ENCODE results near the gene HEXIM2. TPM values are rescaled to one million over a fixed set of nuclear protein-coding genes. Genes with fewer than 3 reads are reported as not detected.
A peak's percentile ranks its signal among the peaks of the same experiment; 100 is the strongest.
"Not testable (repeated sequence)": the region's sequence is repeated elsewhere in the genome, so short reads cannot be mapped to it uniquely, and the experiment has no call there.

HEXIM2 gene
- total and polyA plus RNA-seq, 2 of the 13 experiments (the other 11 are each of a cell fraction or from before 2014, with no cell fraction given) = 27.1 to 32.4 TPM

GRCh38 chr17:45201880-45202279, 40.2 kb downstream of the HEXIM2 start (continued):
- peak; percentile 84; the same call in 1 of the 2 replicates for TF ChIP-seq RXRA (CRISPR knock-in tag; IDR thresholded peaks at IDR 0.05)
- TF ChIP-seq KLF11 (CRISPR knock-in tag; IDR thresholded peaks at IDR 0.05) = peak; percentile 85; the same call in 1 of the 2 replicates
- TF ChIP-seq HMGXB4 (CRISPR knock-in tag; IDR thresholded peaks at IDR 0.05; ENCODE audit: borderline replicate concordance in 1 of 2, low read depth in 1 of 2) = peak; percentile 46 to 60; a peak in 3 of 4 replicates
- peak; percentile 83; the same call in 1 of the 2 replicates for TF ChIP-seq PITX1 (CRISPR knock-in tag; IDR thresholded peaks at IDR 0.05)
- peak; percentile 79 for TF ChIP-seq TBX2 (CRISPR knock-in tag; IDR thresholded peaks at IDR 0.05; ENCODE audit: borderline replicate concordance)
- peak; percentile 88 for TF ChIP-seq FOSL2 (CRISPR knock-in tag; IDR thresholded peaks at IDR 0.05)
- peak; percentile 95 for TF ChIP-seq MIXL1 (CRISPR knock-in tag; IDR thresholded peaks at IDR 0.05)
- peak; percentile 86 for TF ChIP-seq ZMYM2 (CRISPR knock-in tag; IDR thresholded peaks at IDR 0.05)
- peak; percentile 53; the same call in 1 of the 2 replicates for TF ChIP-seq ZNF431 (CRISPR knock-in tag; IDR thresholded peaks at IDR 0.05; ENCODE audit: borderline replicate concordance, low read depth)
- TF ChIP-seq CEBPG (CRISPR knock-in tag; IDR thresholded peaks at IDR 0.05) = peak; percentile 99
- TF ChIP-seq ZNF121 (CRISPR knock-in tag; IDR thresholded peaks at IDR 0.05) = peak; percentile 26; the same call in 1 of the 2 replicates
- TF ChIP-seq NCOR1 (IDR thresholded peaks at IDR 0.05; ENCODE audit: borderline replicate concordance, low read length) = peak; percentile 90; the same call in 1 of the 2 replicates
- TF ChIP-seq ZNF670 (CRISPR knock-in tag; IDR thresholded peaks at IDR 0.05; ENCODE audit: borderline replicate concordance) = peak; percentile 75; the same call in 1 of the 2 replicates
- TF ChIP-seq PRMT3 (CRISPR knock-in tag; IDR thresholded peaks at IDR 0.05; ENCODE audit: borderline replicate concordance, low read depth) = 0 out of 2 replicates have a peak, but pooled peaks have one; percentile 66
- peak; percentile 82 for TF ChIP-seq FOXJ3 (CRISPR knock-in tag; IDR thresholded peaks at IDR 0.05; ENCODE audit: borderline replicate concordance)
- TF ChIP-seq ZNF747 (CRISPR knock-in tag; IDR thresholded peaks at IDR 0.05; ENCODE audit: borderline replicate concordance) = peak; percentile 62; the same call in 1 of the 2 replicates
- TF ChIP-seq MED1 (CRISPR knock-in tag; IDR thresholded peaks at IDR 0.05) = peak; percentile 84
- peak; percentile 71; the same call in 1 of the 2 replicates for TF ChIP-seq RERE (CRISPR knock-in tag; IDR thresholded peaks at IDR 0.05; ENCODE audit: low read depth)
- TF ChIP-seq ISL2 (CRISPR knock-in tag; IDR thresholded peaks at IDR 0.05) = peak; percentile 91
- peak; percentile 64; the same call in 1 of the 2 replicates for TF ChIP-seq DMAP1 (CRISPR knock-in tag; IDR thresholded peaks at IDR 0.05)
- peak; percentile 97 for TF ChIP-seq GFI1 (CRISPR knock-in tag; IDR thresholded peaks at IDR 0.05; ENCODE audit: borderline replicate concordance)
- TF ChIP-seq SOX5 (CRISPR knock-in tag; IDR thresholded peaks at IDR 0.05; ENCODE audit: borderline replicate concordance) = peak; percentile 88
- not testable (repeated sequence) for TF ChIP-seq FOXP1 (IDR thresholded peaks at IDR 0.05)
- peak; percentile 60; the same call in 1 of the 2 replicates for TF ChIP-seq FOXP1 (CRISPR knock-in tag; IDR thresholded peaks at IDR 0.05)
